Ovary (tissue), 9 donors: ENCODE results near the gene SPRED2. TPM values are rescaled to one million over a fixed set of nuclear protein-coding genes. Genes with fewer than 3 reads are reported as not detected.

ENCODE experiments used
- DNase-seq, 5 donors: peaks; one replicate each; pipeline ENCODE4 v3.0.0-alpha.2; 2019 to 2020
- H3K27ac ChIP-seq, 2 donors: fragments of 200-600 bp; one replicate each; pipeline versions ENCODE4 v1.5.1 to v1.8.0; 2019 to 2022
- H3K27me3 ChIP-seq: fragments of 200-600 bp; one replicate; pipeline ENCODE4 v1.8.0; 2022
- H3K36me3 ChIP-seq: fragments of 200-600 bp; sonication (generic); one replicate; pipeline ENCODE4 v1.5.1; 2019
- H3K4me1 ChIP-seq: one replicate; pipeline ENCODE4 v1.8.1; 2013; ENCODE audit warnings: mild to moderate bottlenecking, moderate library complexity; ENCODE audit not compliant: insufficient read depth
- H3K4me3 ChIP-seq: fragments of 200-600 bp; sonication (generic); one replicate; pipeline ENCODE4 v1.5.1; 2017
- H3K9me3 ChIP-seq, 2 donors: fragments of 200-600 bp in 1 of 2; sonication (generic) in 1 of 2; one replicate each; pipeline versions ENCODE4 v1.5.1 to v1.8.1; 2013 to 2019; ENCODE audit warnings: mild to moderate bottlenecking in 1 of 2, moderate library complexity in 1 of 2
- EP300 ChIP-seq: sonication (generic); formaldehyde crosslinking; IDR thresholded peaks from one replicate; pipeline ENCODE4 v1.6.1; 2017; ENCODE audit warnings: antibody characterized with exemption
- POLR2A ChIP-seq: fragments of 450-650 bp; IDR thresholded peaks from one replicate; pipeline ENCODE4 v1.6.1; 2017; ENCODE audit warnings: antibody characterized with exemption, mild to moderate bottlenecking, moderate library complexity
- WGBS, 3 donors: extraction: QIAGEN DNeasy Blood & Tissue Kit in 1 of 3; methylation state at CpG; one replicate each; pipeline versions ENCODE4 v1.1.5 to v1.1.7; 2013 to 2017; 5-methylcytosine and 5-hydroxymethylcytosine counted together
- intact Hi-C, 4 donors: fragments of 100-400 bp; cut with DNase I; formaldehyde crosslinking; loops; one replicate each; pipeline versions ENCODE4 v1.11.0 to v1.15.1; 2022 to 2023
- polyA plus RNA-seq, 2 donors: library from polyadenylated mRNA; stranded (reverse); fragments of 200-250 nt in 1 of 2; fragments of 350-450 nt in 1 of 2; fragmentation: Illumina TruSeq in 1 of 2; extraction: RNeasy Lipid Tissue Mini Kit (QIAGEN cat#74804) in 1 of 2; gene quantifications; one replicate each; pipeline ENCODE4 v1.2.3, GENCODE V29; 2013 to 2014
- total RNA-seq, 7 donors: library from RNA; depleted of rRNA in 2 of 7; stranded (reverse); fragments of >200 nt in 2 of 7; fragmentation: NEBNext Ultra II Directional in 3 of 7; extraction: Animal tissue kit (Norgen Biotek cat#: 25700) in 3 of 7; gene quantifications; one replicate each; pipeline versions ENCODE4 v1.1.0 to v1.2.4, GENCODE V29; 2016 to 2023
- TF ChIP-seq, protein P1 (sequence below), 3 donors: fragments of 450-650 bp in 2 of 3; fragments of 200-600 bp in 1 of 3; IDR thresholded peaks; one replicate each; pipeline versions ENCODE4 v1.5.1 to v1.8.0; 2016 to 2022; ENCODE audit warnings: antibody characterized with exemption in 3 of 3, mild to moderate bottlenecking in 1 of 3
- donor health status: DM: no; HTN: no; CAD: no; lungs with moderate emphysema.
- donor health status: DM: no; HTN: no; CAD: no.
- donor health status: Bipolar disorder and iron deficiency.
- donor health status: DM: yes; HTN: yes; CAD: no.
- donor health status: DM: no; HTN: no; CAD: no.
- donor health status: DM: yes; HTN: yes; CAD: no.

Gene SPRED2
- total and polyA plus RNA-seq, 9 donors = 13.1 to 32.9 (median 17.6) TPM

- no peak overlapping the region for H3K27ac ChIP-seq
- H3K4me1 ChIP-seq = peaks cover 6% of the 10 kb centered on the region
- H3K36me3 ChIP-seq = no peaks in the 10 kb centered on the region
- no peaks in the 10 kb centered on the region for H3K9me3 ChIP-seq
- 94 to 97% (median 94%) methylated on average over 4 of the region's 4 CpGs for WGBS, 3 donors
- no peaks in the 10 kb centered on the region for H3K27me3 ChIP-seq
- TF ChIP-seq, protein P1, sequence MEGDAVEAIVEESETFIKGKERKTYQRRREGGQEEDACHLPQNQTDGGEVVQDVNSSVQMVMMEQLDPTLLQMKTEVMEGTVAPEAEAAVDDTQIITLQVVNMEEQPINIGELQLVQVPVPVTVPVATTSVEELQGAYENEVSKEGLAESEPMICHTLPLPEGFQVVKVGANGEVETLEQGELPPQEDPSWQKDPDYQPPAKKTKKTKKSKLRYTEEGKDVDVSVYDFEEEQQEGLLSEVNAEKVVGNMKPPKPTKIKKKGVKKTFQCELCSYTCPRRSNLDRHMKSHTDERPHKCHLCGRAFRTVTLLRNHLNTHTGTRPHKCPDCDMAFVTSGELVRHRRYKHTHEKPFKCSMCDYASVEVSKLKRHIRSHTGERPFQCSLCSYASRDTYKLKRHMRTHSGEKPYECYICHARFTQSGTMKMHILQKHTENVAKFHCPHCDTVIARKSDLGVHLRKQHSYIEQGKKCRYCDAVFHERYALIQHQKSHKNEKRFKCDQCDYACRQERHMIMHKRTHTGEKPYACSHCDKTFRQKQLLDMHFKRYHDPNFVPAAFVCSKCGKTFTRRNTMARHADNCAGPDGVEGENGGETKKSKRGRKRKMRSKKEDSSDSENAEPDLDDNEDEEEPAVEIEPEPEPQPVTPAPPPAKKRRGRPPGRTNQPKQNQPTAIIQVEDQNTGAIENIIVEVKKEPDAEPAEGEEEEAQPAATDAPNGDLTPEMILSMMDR (IDR thresholded peaks at IDR 0.05) = no peak
- no peak for TF ChIP-seq POLR2A
- no peak for TF ChIP-seq EP300
- no peak for DNase-seq
- H3K4me3 ChIP-seq = no peak overlapping the region
- intact Hi-C loops = no loop called here
Observed at GRCh38 chr2:65378290-65378689, 54.1 kb downstream of the SPRED2 start.

DNA sequence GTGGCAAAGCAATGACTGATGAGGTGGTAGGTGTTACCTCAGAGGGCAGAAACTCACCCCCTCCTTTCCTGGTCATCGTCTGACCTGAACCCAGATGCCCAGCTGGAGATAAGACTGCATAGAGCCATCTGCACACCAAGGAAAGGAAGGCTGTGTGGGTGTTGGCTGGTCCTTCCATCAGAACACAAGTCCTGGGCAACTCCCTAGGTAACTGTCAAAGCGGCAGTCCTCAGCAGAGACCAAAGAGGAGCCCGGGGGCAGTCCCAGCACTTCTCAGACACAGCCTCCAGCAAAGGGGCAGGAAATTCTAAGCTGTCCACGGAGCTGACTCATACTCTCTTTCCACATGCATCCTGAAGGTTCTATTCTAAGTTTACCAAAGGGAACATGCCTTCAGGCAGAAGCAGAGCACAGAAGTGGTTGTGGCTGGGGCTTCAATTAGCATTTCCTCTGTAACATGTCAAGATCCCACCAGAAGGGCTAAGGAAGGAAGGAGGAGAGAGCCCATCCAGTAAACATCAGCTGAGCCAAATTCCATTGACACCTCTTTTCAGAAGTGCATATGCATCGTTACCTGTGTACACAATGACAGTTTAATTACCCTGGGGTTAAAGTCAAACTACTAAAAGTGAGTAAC lies 54.7 kb downstream of the SPRED2 start:
- no peak overlapping the region for H3K4me3 ChIP-seq
- H3K9me3 ChIP-seq = no peaks in the 10 kb centered on the region
- no peak overlapping the region for H3K27ac ChIP-seq
- no peak for DNase-seq
- intact Hi-C loops = no loop called here
- TF ChIP-seq EP300 = no peak
- TF ChIP-seq, protein P1 (IDR thresholded peaks at IDR 0.05) = no peak
- TF ChIP-seq POLR2A = no peak
- WGBS, 3 donors = 67 to 73% (median 68%) methylated on average over 5 of the region's 5 CpGs
- H3K27me3 ChIP-seq = no peaks in the 10 kb centered on the region
- no peaks in the 10 kb centered on the region for H3K36me3 ChIP-seq
- H3K4me1 ChIP-seq = peaks cover 4% of the 10 kb centered on the region

DNA sequence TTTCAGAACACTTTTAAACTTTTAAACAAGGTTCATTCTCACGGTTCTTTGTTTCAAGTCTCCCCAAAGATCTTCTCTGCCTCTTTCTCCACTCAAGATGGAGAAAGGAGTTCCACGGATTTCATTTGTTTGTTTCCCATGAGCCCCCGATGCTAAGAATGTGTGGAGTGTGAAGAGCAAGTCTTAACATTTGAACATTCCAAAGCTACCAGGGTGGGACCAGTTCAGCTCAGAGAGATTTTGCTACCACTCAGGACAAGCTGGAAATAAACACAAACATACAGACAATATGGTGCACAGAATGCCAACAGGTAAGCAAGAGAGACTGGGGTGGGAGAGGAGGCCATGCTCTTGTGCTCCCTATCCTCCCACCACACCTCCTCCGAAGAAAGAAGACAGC lies 56.7 kb downstream of the SPRED2 start:
- Histone ChIP-seq H3K4me3 (no peak overlapping the region), H3K27me3 (no peaks in the 10 kb centered on the region), H3K27ac (no peak overlapping the region), H3K36me3 (no peaks in the 10 kb centered on the region), H3K9me3 (no peaks in the 10 kb centered on the region), H3K4me1 (no peaks in the 10 kb centered on the region)
- TF ChIP-seq EP300 = no peak
- TF ChIP-seq, protein P1 (IDR thresholded peaks at IDR 0.05) = no peak
- TF ChIP-seq POLR2A = no peak
- no peak for DNase-seq
- WGBS, 3 donors = 78 to 88% (median 85%) methylated on average over 4 of the region's 4 CpGs
- intact Hi-C loops = no loop called here

- H3K4me1 ChIP-seq = no peaks in the 10 kb centered on the region
- intact Hi-C loops = no loop called here
- no peaks in the 10 kb centered on the region for H3K27me3 ChIP-seq
- WGBS, 3 donors = 95 to 98% (median 95%) methylated on average over 4 of the region's 4 CpGs
- H3K36me3 ChIP-seq = no peaks in the 10 kb centered on the region
- TF ChIP-seq, protein P1 (IDR thresholded peaks at IDR 0.05) = no peak
- no peak for TF ChIP-seq POLR2A
- TF ChIP-seq EP300 = no peak
- no peak overlapping the region for H3K4me3 ChIP-seq
- DNase-seq = no peak
- H3K27ac ChIP-seq = no peak overlapping the region
- H3K9me3 ChIP-seq = no peaks in the 10 kb centered on the region
Observed at GRCh38 chr2:65374999-65375398, 57.4 kb downstream of the SPRED2 start.
